Central memory CD4-positive, alpha-beta T cell (primary cell): Measurements from ENCODE around the gene HECW1.
A peak's percentile ranks its signal among the peaks of the same experiment; 100 is the strongest.

Source experiments
- DNase-seq: peaks from one replicate; pipeline ENCODE4 v3.0.0; 2022

The HECW1 gene

DNA sequence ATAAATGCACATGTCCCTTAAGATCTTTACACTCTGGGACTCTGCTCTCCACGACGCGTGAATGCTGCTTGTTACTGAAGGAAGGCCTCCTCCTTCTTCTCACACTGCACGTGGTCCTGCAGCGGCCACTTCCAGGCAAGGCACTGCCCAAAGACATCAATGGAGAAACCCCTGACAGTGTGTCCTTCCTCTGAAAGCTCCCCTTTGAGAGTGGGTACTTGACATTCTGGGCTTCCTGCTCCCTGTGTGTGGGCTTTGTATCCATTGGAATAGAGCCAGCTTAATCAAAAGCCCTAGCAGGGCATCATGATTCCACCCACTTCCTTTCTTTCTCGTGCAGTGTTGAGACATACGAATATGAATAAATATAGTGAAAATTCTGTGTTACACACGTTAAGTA, 400.8 kb downstream of the HECW1 start:
- no peak for DNase-seq

DNA sequence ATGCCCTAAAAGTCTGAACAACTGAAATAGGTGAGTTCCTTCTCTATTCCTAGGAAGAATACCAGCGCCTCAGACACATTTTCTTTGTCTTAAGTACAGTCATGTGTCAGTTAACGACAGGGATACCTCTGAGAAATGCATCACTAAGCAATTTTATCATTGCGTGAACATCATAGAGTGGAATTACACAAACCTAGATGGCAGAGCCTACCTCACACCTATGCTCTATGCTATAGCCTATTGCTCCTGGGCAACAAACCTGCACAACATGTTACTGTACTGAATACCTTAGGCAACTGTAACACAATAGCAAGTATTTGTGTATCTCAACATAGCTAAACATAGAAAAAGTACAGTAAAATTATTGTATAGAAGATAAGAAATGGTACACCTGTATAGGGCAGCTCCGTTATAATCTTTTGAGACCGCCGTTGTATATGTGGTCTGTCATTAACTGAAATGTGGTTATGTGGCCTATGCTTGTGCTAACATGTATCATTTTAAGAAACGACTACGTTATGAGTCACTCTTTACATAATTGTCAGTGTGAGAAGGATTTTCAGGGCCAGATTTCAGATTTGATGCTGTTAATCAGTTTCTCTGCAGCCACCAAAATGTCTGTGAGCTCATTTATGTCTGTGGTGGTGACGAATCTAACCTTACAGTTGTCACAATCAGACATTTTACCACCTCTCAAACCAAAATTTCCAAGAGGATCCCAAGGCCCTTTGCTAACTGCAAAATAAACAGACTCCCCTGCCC, 404.3 kb downstream of the HECW1 start:
- DNase-seq = no peak

DNA sequence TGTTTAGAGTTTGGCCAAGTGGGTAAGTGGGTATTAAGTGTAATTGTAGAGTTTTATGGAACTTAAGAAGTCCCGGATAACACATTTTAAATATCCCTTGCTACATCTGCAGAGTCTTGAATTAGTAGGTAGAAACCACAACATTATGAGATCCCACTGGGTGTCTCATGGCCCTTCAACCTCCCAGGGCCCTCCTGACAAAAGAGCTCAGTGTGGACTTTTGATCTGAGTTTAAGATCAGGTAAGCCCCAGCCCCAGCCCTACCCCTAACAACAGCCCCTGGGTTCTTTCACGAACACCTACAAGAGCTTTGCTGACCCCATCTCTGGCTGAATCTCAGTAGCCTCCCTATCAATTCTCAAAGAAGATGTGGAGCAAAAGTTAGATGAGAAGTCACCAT, 405.0 kb downstream of the HECW1 start:
- no peak for DNase-seq

DNA sequence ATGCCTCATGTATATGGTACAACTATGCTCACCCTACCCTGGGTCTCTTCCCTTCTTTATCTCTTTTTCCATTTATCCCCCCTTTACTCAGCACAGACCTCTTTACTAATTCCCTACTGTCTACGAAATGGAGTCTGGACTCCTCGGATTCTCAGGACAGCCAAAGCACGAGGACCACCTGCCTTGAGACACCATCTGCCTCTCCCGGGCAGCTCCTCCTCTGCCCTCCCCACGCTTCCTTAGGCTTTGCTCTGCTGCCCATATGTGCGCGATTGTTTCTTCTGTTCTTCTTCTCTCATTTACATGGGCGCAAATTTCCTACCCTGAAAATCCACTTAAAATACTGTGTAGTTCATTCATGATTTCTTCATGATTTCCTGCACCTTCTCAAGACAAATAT, 407.8 kb downstream of the HECW1 start:
- no peak for DNase-seq

DNA sequence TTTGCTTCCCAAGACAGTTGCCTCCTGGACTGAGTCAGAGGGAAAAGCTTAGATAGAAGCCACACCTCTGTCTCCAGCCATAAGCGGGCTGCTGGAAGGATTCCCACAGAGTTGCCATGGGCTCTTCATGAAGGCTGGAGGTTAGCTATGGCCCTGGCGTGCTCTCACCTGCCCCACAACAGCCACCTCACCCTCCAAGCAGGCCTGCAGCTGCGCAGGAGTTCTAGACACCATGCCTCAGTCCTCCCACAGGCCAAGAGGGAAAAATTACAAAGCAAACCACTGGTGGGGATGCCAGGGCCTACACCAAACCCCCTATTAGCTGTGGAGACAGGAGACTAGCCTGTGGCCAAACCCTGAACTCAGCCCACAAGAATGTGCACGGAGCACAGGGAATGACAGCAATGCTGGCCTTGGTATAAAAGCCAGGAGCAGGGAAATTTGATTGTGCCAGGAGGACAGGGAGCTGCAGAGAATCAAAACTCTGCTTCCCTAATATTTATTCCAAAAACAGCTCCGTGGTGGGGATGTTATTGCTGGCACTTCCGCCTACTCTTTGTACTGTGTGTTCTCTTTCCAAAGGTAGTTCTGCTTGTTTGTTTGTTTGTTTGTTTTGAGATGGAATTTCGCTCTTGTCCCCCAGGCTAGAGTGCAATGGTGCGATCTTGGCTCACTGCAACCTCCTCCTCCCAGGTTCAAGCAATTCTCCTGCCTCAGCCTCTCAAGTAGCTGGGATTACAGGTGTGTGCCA, 410.1 kb downstream of the HECW1 start:
- no peak for DNase-seq

DNA sequence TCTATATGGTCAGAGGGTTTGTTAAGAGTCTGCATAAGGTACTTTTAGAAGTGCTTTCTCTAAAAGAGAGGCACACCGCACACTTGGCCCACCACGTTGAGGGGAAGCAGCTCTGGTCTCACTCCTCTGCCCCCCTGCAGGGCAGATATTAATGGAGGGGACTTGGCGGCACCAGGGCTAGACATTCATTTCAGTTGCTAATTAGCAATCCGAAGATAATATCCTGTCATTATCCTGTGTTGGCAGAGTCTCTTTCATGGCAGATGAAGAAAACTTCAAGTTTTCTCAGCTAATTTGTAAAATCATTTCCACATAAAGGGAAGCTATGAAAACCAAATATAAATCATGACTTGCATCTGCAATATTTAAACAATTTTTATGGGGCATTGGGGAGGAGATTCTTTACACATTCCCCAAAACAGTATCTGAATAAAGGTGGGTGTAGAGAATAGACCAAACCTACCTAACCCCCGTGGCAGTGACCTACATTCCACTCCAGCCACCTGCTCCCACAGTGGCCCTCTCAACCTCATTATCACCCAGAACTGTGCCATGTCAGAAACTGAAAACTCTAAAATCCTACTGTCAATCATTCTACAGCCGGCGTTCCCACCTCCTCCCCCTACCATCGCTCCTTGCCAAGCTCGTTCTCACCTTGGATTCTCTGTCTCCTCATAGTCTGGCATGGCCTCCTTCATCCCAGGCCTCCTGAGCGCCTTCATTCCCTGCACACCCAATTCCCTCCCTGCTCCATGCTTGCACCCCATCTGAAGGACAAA, 416.3 kb downstream of the HECW1 start:
- DNase-seq = no peak

DNA sequence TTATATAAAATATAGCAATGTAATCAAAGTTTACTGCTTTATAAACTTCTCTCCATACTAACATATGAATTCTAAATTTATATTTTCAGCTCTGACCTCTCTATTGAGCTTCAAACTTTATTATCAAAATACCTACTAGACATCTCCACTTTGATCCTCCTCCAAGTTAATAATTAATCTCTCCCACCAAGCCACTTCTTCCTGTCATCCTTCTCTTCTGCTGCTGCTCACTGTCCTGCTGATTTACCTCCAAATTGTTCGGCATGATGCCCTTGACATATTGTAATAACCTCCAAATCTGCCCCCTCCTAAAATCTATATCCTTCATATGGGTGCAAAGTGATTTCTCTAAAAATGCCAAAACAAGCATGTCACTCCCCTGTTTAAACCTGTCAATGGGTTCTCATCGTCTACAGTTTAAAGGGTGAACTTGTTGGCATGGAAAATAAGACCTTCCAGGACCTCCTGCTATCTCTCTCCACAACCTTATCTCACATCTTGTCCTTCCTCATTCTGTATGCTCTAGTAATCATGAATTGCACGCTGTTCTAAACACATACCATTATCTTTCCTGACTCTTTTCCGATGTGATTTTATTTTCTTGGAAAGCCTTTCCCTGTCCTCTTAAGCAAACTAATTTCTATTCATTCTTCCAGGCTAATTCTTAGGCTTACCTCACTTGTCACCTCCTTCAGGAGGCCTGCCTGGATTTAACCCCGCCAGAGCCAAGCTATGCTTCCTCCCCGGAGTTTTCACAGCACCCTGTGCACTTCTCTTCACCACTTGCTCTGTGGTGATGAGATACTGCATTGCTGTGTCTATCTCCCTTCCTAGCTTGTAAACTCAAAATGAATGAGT, 418.3 kb downstream of the HECW1 start:
- DNase-seq = no peak

DNA sequence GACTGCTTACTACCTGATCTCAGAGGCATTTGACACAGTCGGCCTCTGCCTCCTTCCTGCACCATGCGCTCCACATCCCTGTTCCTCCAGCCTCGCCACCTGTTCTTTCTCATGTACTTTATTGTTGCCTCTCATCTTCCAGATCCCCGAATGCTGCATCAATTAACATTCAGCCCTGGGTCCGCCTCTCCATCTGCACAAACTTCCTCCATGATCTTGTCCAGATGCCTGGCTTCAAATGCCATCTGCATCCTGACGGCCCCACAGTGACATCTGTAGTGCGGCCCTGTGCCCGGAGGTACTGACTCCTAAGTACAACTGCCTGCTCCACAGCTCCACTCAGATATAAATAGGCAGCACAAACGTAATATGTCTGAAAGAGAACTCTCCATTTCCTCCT, 419.3 kb downstream of the HECW1 start:
- DNase-seq = no peak

DNA sequence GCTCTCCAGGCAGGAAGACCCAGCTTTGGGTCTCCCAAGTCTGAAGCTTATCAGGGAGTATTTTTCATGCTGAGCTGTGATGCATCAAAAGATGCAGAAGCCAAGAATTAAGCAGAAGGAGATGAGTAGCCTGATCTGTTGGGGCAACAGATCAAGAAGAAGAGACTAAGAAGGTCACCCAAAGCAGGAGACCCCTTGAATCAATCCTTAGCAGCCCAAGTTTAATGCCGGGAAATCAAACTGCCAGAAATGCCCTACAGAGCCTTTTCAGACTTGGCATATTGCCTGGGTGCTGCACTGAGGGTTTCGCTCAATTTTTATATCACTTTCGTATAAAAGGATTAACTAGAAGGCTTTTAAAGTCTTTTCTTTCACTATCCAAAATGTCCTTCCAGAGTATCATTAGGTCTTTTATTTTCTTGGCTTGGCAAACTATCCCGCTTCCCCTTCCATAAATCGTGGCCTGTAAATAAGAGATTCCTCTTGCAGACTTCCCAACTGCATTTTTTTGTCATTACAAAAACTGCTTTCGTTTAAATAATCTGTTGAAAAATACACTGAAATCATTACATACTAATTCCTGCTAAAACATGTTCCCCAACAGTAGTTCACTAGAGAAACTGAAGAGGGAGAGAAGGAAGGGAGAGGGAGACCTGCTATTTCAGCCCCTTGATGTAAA, 421.5 kb downstream of the HECW1 start:
- DNase-seq = no peak

DNA sequence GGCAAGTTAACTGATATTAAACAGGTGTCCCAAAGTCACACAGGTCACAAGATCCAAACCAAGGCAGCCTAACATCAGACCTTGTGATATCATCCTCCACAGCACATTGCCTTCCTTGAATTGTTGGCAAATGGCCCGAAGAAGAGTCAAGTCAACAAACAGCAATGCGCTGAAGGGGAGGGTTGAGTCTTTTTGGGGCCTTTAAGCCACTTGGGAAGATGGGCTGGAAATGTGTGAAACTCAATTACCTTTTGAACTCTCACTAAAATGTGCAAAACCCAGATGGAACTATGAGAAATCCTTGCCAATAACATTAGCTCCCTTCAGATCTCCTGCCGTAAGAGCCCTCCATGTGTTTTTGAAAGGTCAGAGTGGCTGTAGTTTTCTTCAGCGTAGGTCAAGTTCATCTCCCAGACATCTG, 422.6 kb downstream of the HECW1 start:
- DNase-seq = no peak

DNA sequence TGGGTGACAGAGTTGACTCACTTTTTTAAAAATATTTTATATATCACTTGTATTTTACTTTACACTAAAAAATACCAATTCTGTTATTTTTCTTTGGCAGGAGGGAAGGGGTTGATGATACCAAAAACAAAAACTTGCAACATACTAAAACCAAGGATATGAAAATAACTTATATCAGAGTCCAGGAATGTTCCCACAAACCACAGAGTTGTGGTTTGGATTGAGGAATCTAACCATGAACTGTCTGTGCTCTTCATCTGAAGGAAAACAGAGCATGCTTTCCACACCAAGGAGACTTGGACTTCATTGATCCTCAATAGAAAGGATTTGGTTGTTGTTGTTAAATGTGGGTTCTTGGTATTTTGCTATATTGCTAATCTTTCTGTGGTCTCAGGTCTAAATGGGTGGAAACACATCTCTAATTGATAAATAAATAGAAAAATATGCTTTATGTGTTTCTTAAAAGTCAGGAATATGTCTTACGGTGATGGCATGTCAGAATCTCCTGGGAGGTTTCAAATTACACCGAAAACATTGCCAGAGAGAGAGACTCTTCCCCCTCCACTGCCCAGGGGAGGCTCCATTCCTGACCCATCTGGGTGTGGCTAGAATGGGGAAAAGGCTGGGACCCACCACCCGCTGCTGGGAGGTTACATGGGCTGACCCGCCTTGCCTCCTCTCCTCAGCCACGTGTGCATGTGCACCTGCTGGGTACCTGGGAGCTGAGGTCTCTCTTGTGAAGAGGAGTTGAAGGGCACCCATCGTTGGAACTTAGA, 423.6 kb downstream of the HECW1 start:
- no peak for DNase-seq

DNA sequence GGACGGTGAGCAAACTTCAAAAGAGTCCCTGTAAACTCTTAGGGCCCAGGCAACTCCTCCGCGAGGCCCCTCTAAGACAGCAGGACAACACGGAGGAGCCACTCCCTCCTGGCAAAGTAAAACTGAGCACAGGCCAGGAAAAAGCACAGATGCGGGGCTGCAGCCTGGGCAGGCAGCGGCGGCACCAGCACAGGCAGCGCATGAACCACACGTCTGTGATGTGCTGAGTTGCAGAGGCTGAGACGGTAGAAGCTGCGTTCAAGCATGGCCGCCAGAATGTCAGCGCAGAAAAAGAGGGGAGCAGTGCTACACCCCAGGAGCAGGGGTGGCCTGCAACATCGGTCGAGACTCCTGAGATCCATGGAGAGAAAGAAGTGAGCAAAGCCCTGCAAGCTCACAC, 424.3 kb downstream of the HECW1 start:
- no peak for DNase-seq

DNA sequence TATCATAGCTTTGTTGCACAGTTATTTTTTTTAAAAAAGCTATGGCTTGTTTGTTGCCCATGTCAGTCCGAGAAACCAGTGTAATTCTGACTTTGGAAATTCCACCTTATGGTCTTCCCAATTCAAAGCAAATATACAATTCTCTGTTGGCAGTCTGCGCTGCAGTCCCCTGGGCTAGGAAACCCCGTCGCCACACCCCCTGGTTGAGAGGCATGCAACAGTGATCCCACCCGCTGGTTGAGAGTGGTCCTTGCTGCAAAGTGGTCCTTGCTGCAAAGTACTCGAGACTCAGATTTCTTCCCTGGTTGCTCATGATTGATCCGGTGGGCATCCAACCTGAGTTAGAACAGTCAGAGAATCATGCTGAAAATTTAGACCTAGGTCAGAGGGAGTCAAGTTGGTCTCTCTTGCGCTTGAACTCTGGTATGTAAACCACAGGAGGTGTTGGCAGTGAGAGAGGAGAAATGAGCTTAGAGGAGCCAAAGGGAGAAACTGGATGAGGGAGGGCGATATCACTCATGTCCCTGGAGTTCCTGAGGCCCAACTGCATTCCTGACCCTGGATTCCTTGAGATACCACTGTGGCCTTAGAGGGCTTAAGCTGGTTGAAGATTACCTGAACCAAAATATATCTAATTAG, 425.4 kb downstream of the HECW1 start:
- no peak for DNase-seq

DNA sequence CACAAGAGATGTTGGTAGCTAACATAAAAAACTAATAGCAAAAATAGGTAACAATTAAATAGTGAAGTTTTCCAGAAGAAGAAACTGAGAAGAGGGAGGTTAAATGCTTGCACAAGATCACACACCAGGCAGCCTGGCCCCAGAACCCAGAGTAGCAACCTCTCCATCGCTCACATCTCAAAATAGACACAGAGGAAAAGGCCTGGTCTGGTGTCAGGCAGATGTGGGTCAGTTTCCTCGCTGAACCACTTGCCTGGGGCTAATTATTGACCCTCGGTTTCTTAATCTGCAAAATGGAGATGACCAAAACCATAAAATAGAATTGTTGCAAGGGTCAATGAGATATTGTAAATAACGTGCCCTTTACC, 425.9 kb downstream of the HECW1 start:
- no peak for DNase-seq

DNA sequence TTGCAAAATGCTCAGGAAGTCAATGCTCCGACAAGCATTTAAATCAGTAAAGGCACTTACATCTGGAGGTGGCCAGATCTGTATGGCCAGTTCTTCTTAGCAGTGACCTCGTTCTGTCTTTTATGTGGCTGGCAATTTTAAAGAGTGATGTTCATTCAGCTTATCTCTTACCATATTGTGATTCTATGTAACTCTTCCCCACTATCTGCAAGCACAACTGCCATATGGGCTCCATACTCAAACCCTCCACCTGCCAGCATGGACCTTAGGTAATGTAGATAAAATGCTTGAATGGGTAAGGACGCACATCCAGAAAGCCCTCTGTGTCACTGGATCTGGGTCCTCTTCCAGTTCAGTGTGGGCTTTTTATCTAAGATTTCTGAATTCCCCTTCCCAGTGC, 428.0 kb downstream of the HECW1 start:
- DNase-seq = no peak

DNA sequence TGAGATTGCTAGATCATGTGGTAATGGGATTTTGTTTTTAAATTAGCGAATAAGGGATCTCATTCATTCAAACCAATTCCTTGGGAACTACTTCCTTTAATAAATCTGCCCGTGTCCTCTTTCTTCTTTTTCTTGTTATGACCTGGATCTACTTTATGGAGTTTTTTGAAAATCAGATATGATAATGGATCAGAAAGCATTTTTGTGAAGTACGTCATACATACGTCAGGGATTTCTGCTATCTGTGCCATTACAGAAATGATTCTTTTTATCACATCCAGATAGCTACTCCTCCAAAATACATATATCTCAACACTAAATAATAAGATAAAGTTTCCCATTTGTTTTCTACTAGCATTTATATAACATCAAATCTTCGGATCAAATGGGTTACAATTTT, 430.3 kb downstream of the HECW1 start:
- DNase-seq = no peak

DNA sequence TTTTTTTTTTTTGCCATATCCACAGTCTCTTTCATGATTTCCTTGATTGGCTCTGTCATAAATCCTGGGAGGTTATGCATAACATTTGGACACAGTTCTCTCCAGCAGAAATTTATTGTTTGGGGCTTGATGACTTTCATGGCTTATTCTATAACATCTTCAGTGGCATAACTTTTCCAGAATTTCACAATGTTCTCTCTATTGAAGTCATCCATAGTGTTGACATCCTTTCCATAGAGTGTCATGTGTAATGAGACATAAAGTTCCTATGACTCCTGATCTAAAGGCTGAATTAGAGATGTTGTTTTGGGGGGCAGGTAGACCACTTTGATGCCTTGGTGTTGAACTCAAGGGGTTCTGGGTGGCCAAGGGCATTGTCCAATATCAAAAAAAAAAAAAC, 433.8 kb downstream of the HECW1 start:
- DNase-seq = no peak

DNA sequence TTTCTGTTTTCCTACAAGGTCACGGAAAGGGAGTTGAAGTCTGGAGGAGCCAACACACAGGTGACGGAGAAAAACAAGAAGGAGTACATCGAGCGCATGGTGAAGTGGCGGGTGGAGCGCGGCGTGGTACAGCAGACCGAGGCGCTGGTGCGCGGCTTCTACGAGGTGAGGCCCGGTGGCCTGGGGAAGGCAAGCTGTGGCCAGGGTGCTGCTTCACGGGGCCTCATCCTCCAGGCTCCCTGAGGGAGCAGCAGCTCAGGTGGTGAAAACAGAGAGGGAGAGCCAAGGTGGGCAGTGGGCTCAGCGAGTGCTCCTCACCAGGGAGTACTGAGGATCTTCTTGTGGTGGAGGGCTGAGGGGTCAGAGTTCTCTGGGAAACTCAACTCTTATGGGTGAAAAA, 438.0 kb downstream of the HECW1 start:
- DNase-seq = no peak

DNA sequence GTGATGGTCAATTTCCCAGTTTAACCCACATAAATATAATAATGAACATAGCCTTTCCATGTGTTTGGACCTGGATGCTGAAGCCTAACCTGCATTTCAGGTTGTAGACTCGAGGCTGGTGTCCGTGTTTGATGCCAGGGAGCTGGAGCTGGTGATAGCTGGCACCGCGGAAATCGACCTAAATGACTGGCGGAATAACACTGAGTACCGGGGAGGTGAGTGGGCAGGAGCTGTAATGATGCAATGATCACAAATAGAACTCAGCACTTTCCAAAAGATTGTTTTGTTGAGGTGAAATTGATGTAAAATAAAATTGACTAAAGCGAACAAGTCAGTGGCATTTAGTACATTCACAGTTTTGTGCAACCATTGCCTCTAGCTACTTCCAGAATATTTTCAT, 439.7 kb downstream of the HECW1 start:
- no peak for DNase-seq

DNA sequence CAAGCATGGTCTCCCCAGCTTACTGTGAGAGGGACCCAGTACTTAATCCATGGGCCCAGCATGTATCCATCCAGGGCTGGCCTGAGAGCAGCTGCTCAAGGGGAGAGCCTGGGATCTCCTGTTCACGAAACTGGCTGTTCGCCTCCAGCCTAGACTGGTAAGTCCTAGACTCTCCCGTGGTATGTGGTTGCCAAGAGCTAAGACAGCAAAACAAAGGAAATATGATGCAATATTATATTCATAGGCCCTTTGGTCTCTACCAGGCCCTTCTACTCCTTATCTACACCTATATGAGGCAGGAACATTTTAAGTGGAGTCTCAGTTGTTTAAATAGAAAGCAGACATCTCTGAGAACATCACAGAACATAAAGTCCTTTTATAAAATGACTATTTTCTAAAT, 441.6 kb downstream of the HECW1 start:
- DNase-seq = peak; percentile 15

DNA sequence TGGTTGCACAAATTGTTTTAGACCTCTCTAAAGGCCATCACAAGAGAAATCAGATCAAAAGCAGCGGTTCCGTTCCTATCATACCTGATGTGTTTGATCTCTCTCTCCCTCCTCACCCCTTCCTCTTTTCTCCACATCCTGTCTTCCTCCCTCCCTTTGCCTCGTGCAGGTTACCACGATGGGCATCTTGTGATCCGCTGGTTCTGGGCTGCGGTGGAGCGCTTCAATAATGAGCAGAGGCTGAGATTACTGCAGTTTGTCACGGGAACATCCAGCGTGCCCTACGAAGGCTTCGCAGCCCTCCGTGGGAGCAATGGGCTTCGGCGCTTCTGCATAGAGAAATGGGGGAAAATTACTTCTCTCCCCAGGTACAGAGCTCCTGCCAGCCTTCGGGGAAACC, 442.0 kb downstream of the HECW1 start:
- peak; percentile 30 for DNase-seq
